GM19043 (cell line): Measurements from ENCODE around the gene LRP1B.

Experiments used
- ATAC-seq: cut with Tn5 transposase; IDR thresholded peaks from one replicate; pipeline ENCODE4 v1.9.1; 2021; ENCODE audit warnings: low read depth; ENCODE audit not compliant: unreplicated experiment

LRP1B gene

GRCh38 chr2:140185076-140185475 is 1945.7 kb downstream of the LRP1B start:
- no peak for ATAC-seq

GRCh38 chr2:140183056-140183765 is 1947.6 kb downstream of the LRP1B start:
- no peak for ATAC-seq
